LNCAP (cell line): Measurements from ENCODE around the gene UFSP2.

Source experiments
- CTCF ChIP-seq: fragments of 450-650 bp; IDR thresholded peaks from 2 replicates; pipeline ENCODE4 v1.5.1; 2017; ENCODE audit warnings: mild to moderate bottlenecking

The UFSP2 gene

GRCh38 chr4:185424905-185425646 is 688 bp downstream of the UFSP2 start:
- TF ChIP-seq CTCF, result no peak

- no peak for TF ChIP-seq CTCF
Observed at GRCh38 chr4:185421366-185422124, 4.2 kb downstream of the UFSP2 start.

GRCh38 chr4:185416955-185417354 is 8.8 kb downstream of the UFSP2 start:
- TF ChIP-seq CTCF, result no peak

- no peak for TF ChIP-seq CTCF
Observed at GRCh38 chr4:185412412-185412811, 13.4 kb downstream of the UFSP2 start.

GRCh38 chr4:185411849-185412248 is 13.9 kb downstream of the UFSP2 start:
- TF ChIP-seq CTCF, result no peak

- no peak for TF ChIP-seq CTCF
Observed at GRCh38 chr4:185408432-185408831, 17.3 kb downstream of the UFSP2 start.

- TF ChIP-seq CTCF, result no peak
Observed at GRCh38 chr4:185405296-185405999, 20.3 kb downstream of the UFSP2 start.
